Measurements from ENCODE around the gene ARHGEF26. TPM values are rescaled to one million over a fixed set of nuclear protein-coding genes. Genes with fewer than 3 reads are reported as not detected.

Gene ARHGEF26
- total RNA-seq, 2 experiments from 2014 or later = 0.25 to 0.45 TPM

- CTCF ChIA-PET = interaction anchor here (1.0 kb wide), 1 partner anchor 24 kb away, joined by 4 read pairs; no protein-coding TSS in a partner anchor
- Mint-ChIP-seq H3K4me3 (no peak overlapping the region), H3K27ac (no peak overlapping the region), H3K27me3 (ENCODE audit: low read depth) (peaks cover 14% of the 10 kb centered on the region), H3K36me3 (ENCODE audit: low read depth) (no peaks in the 10 kb centered on the region), H3K9me3 (no peaks in the 10 kb centered on the region), H3K4me1 (ENCODE audit: low read depth) (no peaks in the 10 kb centered on the region)
- no peak for DNase-seq
- intact Hi-C loops (cut with micrococcal nuclease) = no loop called here
Observed at GRCh38 chr3:154228561-154229216, 107.5 kb downstream of the ARHGEF26 start.

- intact Hi-C loops (cut with micrococcal nuclease) = no loop called here
- H3K36me3 Mint-ChIP-seq (ENCODE audit: low read depth) = no peaks in the 10 kb centered on the region
- no peaks in the 10 kb centered on the region for H3K4me1 Mint-ChIP-seq (ENCODE audit: low read depth)
Observed at GRCh38 chr3:154229217-154229590, 108.0 kb downstream of the ARHGEF26 start.

GRCh38 chr3:154235330-154235729 is 114.1 kb downstream of the ARHGEF26 start:
- DNase-seq = no peak
- Mint-ChIP-seq H3K4me1 (ENCODE audit: low read depth) (peaks cover 2% of the 10 kb centered on the region), H3K27ac (no peak overlapping the region), H3K9me3 (no peaks in the 10 kb centered on the region), H3K27me3 (ENCODE audit: low read depth) (peaks cover 17% of the 10 kb centered on the region), H3K36me3 (ENCODE audit: low read depth) (no peaks in the 10 kb centered on the region), H3K4me3 (no peak overlapping the region)
- CTCF ChIA-PET = interaction anchor here (1.3 kb wide), 1 partner anchor 19 kb away, joined by 3 read pairs; no protein-coding TSS in a partner anchor
- intact Hi-C loops (cut with micrococcal nuclease) = loop anchor here (5.0 kb wide), 1 partner anchor 113 kb away; the partner anchor contains the start of gene ARHGEF26

More at GRCh38 chr3:154229217-154229590, 108.0 kb downstream of the ARHGEF26 start:
- no peak for DNase-seq
- Mint-ChIP-seq H3K27me3 (ENCODE audit: low read depth) (peaks cover 14% of the 10 kb centered on the region), H3K4me3 (no peak overlapping the region), H3K9me3 (no peaks in the 10 kb centered on the region), H3K27ac (no peak overlapping the region)
- CTCF ChIA-PET = interaction anchor here (1.0 kb wide), 1 partner anchor 23 kb away, joined by 4 read pairs; no protein-coding TSS in a partner anchor

GRCh38 chr3:154236331-154236730 is 115.1 kb downstream of the ARHGEF26 start:
- H3K27ac Mint-ChIP-seq = no peak overlapping the region
- H3K4me1 Mint-ChIP-seq (ENCODE audit: low read depth) = peaks cover 2% of the 10 kb centered on the region
- H3K36me3 Mint-ChIP-seq (ENCODE audit: low read depth) = no peaks in the 10 kb centered on the region
- CTCF ChIA-PET = interaction anchor here (1.3 kb wide), 1 partner anchor 18 kb away, joined by 3 read pairs; no protein-coding TSS in a partner anchor
- DNase-seq = no peak
- H3K4me3 Mint-ChIP-seq = no peak overlapping the region
- intact Hi-C loops (cut with micrococcal nuclease) = loop anchor here (5.0 kb wide), 1 partner anchor 114 kb away; the partner anchor contains the start of gene ARHGEF26
- no peaks in the 10 kb centered on the region for H3K9me3 Mint-ChIP-seq
- H3K27me3 Mint-ChIP-seq (ENCODE audit: low read depth) = peaks cover 14% of the 10 kb centered on the region

GRCh38 chr3:154240235-154240634 is 119.0 kb downstream of the ARHGEF26 start:
- DNase-seq = no peak
- Mint-ChIP-seq H3K4me3 (no peak overlapping the region), H3K27me3 (ENCODE audit: low read depth) (peaks cover 5% of the 10 kb centered on the region), H3K27ac (no peak overlapping the region), H3K9me3 (no peaks in the 10 kb centered on the region), H3K4me1 (ENCODE audit: low read depth) (peaks cover 2% of the 10 kb centered on the region), H3K36me3 (ENCODE audit: low read depth) (no peaks in the 10 kb centered on the region)
- intact Hi-C loops (cut with micrococcal nuclease) = no loop called here
- CTCF ChIA-PET = interaction anchor here (0.6 kb wide), 1 partner anchor 13 kb away, joined by 6 read pairs; no protein-coding TSS in a partner anchor

GRCh38 chr3:154241496-154241895 is 120.3 kb downstream of the ARHGEF26 start:
- DNase-seq = no peak
- intact Hi-C loops (cut with micrococcal nuclease) = no loop called here
- Mint-ChIP-seq H3K9me3 (no peaks in the 10 kb centered on the region), H3K4me1 (ENCODE audit: low read depth) (peaks cover 2% of the 10 kb centered on the region), H3K27ac (no peak overlapping the region), H3K27me3 (ENCODE audit: low read depth) (peaks cover 5% of the 10 kb centered on the region), H3K36me3 (ENCODE audit: low read depth) (no peaks in the 10 kb centered on the region), H3K4me3 (no peak overlapping the region)
- CTCF ChIA-PET = no interaction called here

GRCh38 chr3:154242766-154243165 is 121.6 kb downstream of the ARHGEF26 start:
- Mint-ChIP-seq H3K27ac (no peak overlapping the region), H3K36me3 (ENCODE audit: low read depth) (peaks cover 7% of the 10 kb centered on the region), H3K9me3 (no peaks in the 10 kb centered on the region), H3K27me3 (ENCODE audit: low read depth) (peaks cover 5% of the 10 kb centered on the region), H3K4me1 (ENCODE audit: low read depth) (peaks cover 2% of the 10 kb centered on the region), H3K4me3 (no peak overlapping the region)
- CTCF ChIA-PET = no interaction called here
- intact Hi-C loops (cut with micrococcal nuclease) = no loop called here
- no peak for DNase-seq

GRCh38 chr3:154243353-154243752 is 122.2 kb downstream of the ARHGEF26 start:
- no peak overlapping the region for H3K4me3 Mint-ChIP-seq
- peaks cover 9% of the 10 kb centered on the region for H3K36me3 Mint-ChIP-seq (ENCODE audit: low read depth)
- peaks cover 5% of the 10 kb centered on the region for H3K27me3 Mint-ChIP-seq (ENCODE audit: low read depth)
- no peaks in the 10 kb centered on the region for H3K4me1 Mint-ChIP-seq (ENCODE audit: low read depth)
- intact Hi-C loops (cut with micrococcal nuclease) = no loop called here
- no peak overlapping the region for H3K27ac Mint-ChIP-seq
- DNase-seq = no peak
- no peaks in the 10 kb centered on the region for H3K9me3 Mint-ChIP-seq
- CTCF ChIA-PET = no interaction called here

- no peaks in the 10 kb centered on the region for H3K9me3 Mint-ChIP-seq
- CTCF ChIA-PET = no interaction called here
- no peak overlapping the region for H3K27ac Mint-ChIP-seq
- no peak for DNase-seq
- H3K4me1 Mint-ChIP-seq (ENCODE audit: low read depth) = no peaks in the 10 kb centered on the region
- intact Hi-C loops (cut with micrococcal nuclease) = no loop called here
- peaks cover 15% of the 10 kb centered on the region for H3K36me3 Mint-ChIP-seq (ENCODE audit: low read depth)
- no peak overlapping the region for H3K4me3 Mint-ChIP-seq
- no peaks in the 10 kb centered on the region for H3K27me3 Mint-ChIP-seq (ENCODE audit: low read depth)
Observed at GRCh38 chr3:154244644-154245043, 123.5 kb downstream of the ARHGEF26 start.

GRCh38 chr3:154247806-154248415 is 126.7 kb downstream of the ARHGEF26 start:
- Mint-ChIP-seq H3K4me1 (ENCODE audit: low read depth) (no peaks in the 10 kb centered on the region), H3K4me3 (no peak overlapping the region), H3K27ac (no peak overlapping the region), H3K36me3 (ENCODE audit: low read depth) (peaks cover 32% of the 10 kb centered on the region), H3K9me3 (no peaks in the 10 kb centered on the region), H3K27me3 (ENCODE audit: low read depth) (no peaks in the 10 kb centered on the region)
- intact Hi-C loops (cut with micrococcal nuclease) = no loop called here
- no peak for DNase-seq
- CTCF ChIA-PET = no interaction called here

- CTCF ChIA-PET = no interaction called here
- intact Hi-C loops (cut with micrococcal nuclease) = loop anchor here (10.0 kb wide), 1 partner anchor 415 kb away; no protein-coding TSS in a partner anchor
- Mint-ChIP-seq H3K9me3 (no peaks in the 10 kb centered on the region), H3K4me1 (ENCODE audit: low read depth) (no peaks in the 10 kb centered on the region), H3K36me3 (ENCODE audit: low read depth) (peaks cover 35% of the 10 kb centered on the region), H3K27ac (no peak overlapping the region), H3K4me3 (no peak overlapping the region), H3K27me3 (ENCODE audit: low read depth) (no peaks in the 10 kb centered on the region)
- no peak for DNase-seq
Observed at GRCh38 chr3:154250291-154250690, 129.1 kb downstream of the ARHGEF26 start.

GRCh38 chr3:154251610-154252009 is 130.4 kb downstream of the ARHGEF26 start:
- H3K4me1 Mint-ChIP-seq (ENCODE audit: low read depth) = no peaks in the 10 kb centered on the region
- DNase-seq = no peak
- no peaks in the 10 kb centered on the region for H3K9me3 Mint-ChIP-seq
- H3K4me3 Mint-ChIP-seq = no peak overlapping the region
- CTCF ChIA-PET = no interaction called here
- intact Hi-C loops (cut with micrococcal nuclease) = loop anchor here (2.0 to 10.0 kb wide), 3 partner anchors 255 to 1225 kb away; no protein-coding TSS in a partner anchor
- H3K27ac Mint-ChIP-seq = no peak overlapping the region
- H3K27me3 Mint-ChIP-seq (ENCODE audit: low read depth) = no peaks in the 10 kb centered on the region
- peaks cover 39% of the 10 kb centered on the region for H3K36me3 Mint-ChIP-seq (ENCODE audit: low read depth)
